Ovary (tissue), 9 donors: ENCODE measurements around the gene CSAD. TPM values are rescaled to one million over a fixed set of nuclear protein-coding genes. Genes with fewer than 3 reads are reported as not detected.
"Not testable (repeated sequence)": the region's sequence is repeated elsewhere in the genome, so short reads cannot be mapped to it uniquely, and the experiment has no call there.

ENCODE experiments used
- DNase-seq, 5 donors: peaks; one replicate each; pipeline ENCODE4 v3.0.0-alpha.2; 2019 to 2020
- H3K27ac ChIP-seq, 2 donors: fragments of 200-600 bp; one replicate each; pipeline versions ENCODE4 v1.5.1 to v1.8.0; 2019 to 2022
- H3K27me3 ChIP-seq: fragments of 200-600 bp; one replicate; pipeline ENCODE4 v1.8.0; 2022
- H3K36me3 ChIP-seq: fragments of 200-600 bp; sonication (generic); one replicate; pipeline ENCODE4 v1.5.1; 2019
- H3K4me1 ChIP-seq: one replicate; pipeline ENCODE4 v1.8.1; 2013; ENCODE audit warnings: mild to moderate bottlenecking, moderate library complexity; ENCODE audit not compliant: insufficient read depth
- H3K4me3 ChIP-seq: fragments of 200-600 bp; sonication (generic); one replicate; pipeline ENCODE4 v1.5.1; 2017
- H3K9me3 ChIP-seq, 2 donors: fragments of 200-600 bp in 1 of 2; sonication (generic) in 1 of 2; one replicate each; pipeline versions ENCODE4 v1.5.1 to v1.8.1; 2013 to 2019; ENCODE audit warnings: mild to moderate bottlenecking in 1 of 2, moderate library complexity in 1 of 2
- EP300 ChIP-seq: sonication (generic); formaldehyde crosslinking; IDR thresholded peaks from one replicate; pipeline ENCODE4 v1.6.1; 2017; ENCODE audit warnings: antibody characterized with exemption
- POLR2A ChIP-seq: fragments of 450-650 bp; IDR thresholded peaks from one replicate; pipeline ENCODE4 v1.6.1; 2017; ENCODE audit warnings: antibody characterized with exemption, mild to moderate bottlenecking, moderate library complexity
- WGBS, 3 donors: extraction: QIAGEN DNeasy Blood & Tissue Kit in 1 of 3; methylation state at CpG; one replicate each; pipeline versions ENCODE4 v1.1.5 to v1.1.7; 2013 to 2017; 5-methylcytosine and 5-hydroxymethylcytosine counted together
- intact Hi-C, 4 donors: fragments of 100-400 bp; cut with DNase I; formaldehyde crosslinking; loops; one replicate each; pipeline versions ENCODE4 v1.11.0 to v1.15.1; 2022 to 2023
- polyA plus RNA-seq, 2 donors: library from polyadenylated mRNA; stranded (reverse); fragments of 200-250 nt in 1 of 2; fragments of 350-450 nt in 1 of 2; fragmentation: Illumina TruSeq in 1 of 2; extraction: RNeasy Lipid Tissue Mini Kit (QIAGEN cat#74804) in 1 of 2; gene quantifications; one replicate each; pipeline ENCODE4 v1.2.3, GENCODE V29; 2013 to 2014
- total RNA-seq, 7 donors: library from RNA; depleted of rRNA in 2 of 7; stranded (reverse); fragments of >200 nt in 2 of 7; fragmentation: NEBNext Ultra II Directional in 3 of 7; extraction: Animal tissue kit (Norgen Biotek cat#: 25700) in 3 of 7; gene quantifications; one replicate each; pipeline versions ENCODE4 v1.1.0 to v1.2.4, GENCODE V29; 2016 to 2023
- TF ChIP-seq, protein P1 (sequence below), 3 donors: fragments of 450-650 bp in 2 of 3; fragments of 200-600 bp in 1 of 3; IDR thresholded peaks; one replicate each; pipeline versions ENCODE4 v1.5.1 to v1.8.0; 2016 to 2022; ENCODE audit warnings: antibody characterized with exemption in 3 of 3, mild to moderate bottlenecking in 1 of 3
- donor health status: DM: no; HTN: no; CAD: no; lungs with moderate emphysema.
- donor health status: DM: no; HTN: no; CAD: no.
- donor health status: Bipolar disorder and iron deficiency.
- donor health status: DM: yes; HTN: yes; CAD: no.
- donor health status: DM: no; HTN: no; CAD: no.
- donor health status: DM: yes; HTN: yes; CAD: no.

CSAD gene
- total and polyA plus RNA-seq, 9 donors = 19.8 to 36.0 (median 28.0) TPM

DNA sequence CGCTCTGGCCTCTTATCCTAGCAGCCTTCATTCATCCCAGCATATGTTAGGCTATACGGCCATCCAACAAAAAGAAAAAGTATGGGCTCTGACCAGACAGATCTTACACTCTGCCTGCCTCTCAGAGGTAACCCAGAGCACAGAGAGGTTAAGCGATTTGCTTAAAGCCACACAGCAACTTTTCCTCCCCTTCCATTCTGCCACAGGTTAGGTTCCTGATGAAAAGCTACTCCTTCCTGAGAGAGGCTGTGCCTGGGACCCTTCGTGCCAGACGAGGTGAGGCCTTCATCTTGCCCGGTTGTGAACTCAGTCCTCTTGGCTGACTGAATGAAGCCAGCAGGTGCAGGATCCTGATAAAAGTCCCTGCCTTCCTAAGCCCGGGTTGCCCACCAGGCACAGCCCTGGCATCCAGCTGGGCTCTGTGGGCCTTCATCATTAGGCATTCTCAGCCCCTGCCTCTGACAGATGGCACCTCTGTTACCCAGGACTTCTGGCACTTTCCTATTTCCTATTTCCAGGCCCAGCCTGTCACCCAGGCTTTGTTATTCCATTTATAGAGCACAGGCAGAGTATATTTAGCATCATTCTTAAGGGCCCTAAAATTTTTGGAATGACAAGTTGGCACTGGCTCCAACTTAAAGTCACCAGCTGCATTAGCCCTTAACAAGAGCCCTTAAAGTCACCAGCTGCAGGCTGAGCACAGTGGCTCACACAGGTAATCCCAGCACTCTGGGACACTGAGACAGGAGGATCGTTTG, 64.7 kb downstream of the CSAD start:
- no peak for DNase-seq
- TF ChIP-seq, protein P1, sequence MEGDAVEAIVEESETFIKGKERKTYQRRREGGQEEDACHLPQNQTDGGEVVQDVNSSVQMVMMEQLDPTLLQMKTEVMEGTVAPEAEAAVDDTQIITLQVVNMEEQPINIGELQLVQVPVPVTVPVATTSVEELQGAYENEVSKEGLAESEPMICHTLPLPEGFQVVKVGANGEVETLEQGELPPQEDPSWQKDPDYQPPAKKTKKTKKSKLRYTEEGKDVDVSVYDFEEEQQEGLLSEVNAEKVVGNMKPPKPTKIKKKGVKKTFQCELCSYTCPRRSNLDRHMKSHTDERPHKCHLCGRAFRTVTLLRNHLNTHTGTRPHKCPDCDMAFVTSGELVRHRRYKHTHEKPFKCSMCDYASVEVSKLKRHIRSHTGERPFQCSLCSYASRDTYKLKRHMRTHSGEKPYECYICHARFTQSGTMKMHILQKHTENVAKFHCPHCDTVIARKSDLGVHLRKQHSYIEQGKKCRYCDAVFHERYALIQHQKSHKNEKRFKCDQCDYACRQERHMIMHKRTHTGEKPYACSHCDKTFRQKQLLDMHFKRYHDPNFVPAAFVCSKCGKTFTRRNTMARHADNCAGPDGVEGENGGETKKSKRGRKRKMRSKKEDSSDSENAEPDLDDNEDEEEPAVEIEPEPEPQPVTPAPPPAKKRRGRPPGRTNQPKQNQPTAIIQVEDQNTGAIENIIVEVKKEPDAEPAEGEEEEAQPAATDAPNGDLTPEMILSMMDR (IDR thresholded peaks at IDR 0.05) = no peak
- TF ChIP-seq EP300 (no peak), POLR2A (no peak)
- intact Hi-C loops = no loop called here
- Histone ChIP-seq H3K27ac (no peak overlapping the region), H3K4me3 (no peak overlapping the region), H3K9me3 (no peaks in the 10 kb centered on the region), H3K36me3 (no peaks in the 10 kb centered on the region), H3K27me3 (no peaks in the 10 kb centered on the region), H3K4me1 (no peaks in the 10 kb centered on the region)
- 84 to 89% (median 89%) methylated on average over 8 of the region's 8 CpGs for WGBS, 3 donors

DNA sequence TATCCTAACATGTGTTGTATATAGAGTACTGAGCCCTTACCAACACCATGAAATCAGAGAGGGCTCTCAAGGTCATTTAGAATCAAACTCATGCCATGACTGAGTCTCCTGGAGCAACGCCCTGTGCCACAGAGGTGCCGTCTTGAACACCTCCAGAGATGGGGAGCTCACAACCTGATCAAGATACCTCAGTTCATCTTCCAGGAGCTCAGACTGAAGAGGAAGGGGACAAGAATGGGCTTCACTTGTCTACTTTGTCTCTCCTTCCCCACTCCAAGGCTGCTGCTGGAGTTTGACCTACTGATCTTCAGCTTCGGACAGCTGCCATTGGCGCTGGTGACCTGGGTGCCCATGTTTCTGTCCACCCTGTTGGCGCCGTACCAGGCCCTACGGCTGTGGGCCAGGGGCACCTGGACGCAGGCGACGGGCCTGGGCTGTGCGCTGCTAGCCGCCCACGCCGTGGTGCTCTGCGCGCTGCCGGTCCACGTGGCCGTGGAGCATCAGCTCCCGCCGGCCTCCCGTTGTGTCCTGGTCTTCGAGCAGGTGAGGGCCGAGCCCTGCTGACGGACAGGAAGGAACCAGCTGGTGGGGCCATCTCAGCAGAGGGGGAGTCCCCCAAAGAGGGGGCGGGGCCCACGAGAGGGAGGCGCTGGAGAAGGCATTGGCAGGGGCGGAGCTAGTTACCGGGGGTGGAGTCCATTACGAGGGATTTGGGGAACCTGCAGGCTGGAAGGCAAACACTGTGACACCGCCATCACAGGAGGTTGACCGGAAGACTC, 65.4 kb downstream of the CSAD start:
- Histone ChIP-seq H3K36me3 (no peaks in the 10 kb centered on the region), H3K4me1 (no peaks in the 10 kb centered on the region), H3K9me3 (no peaks in the 10 kb centered on the region), H3K27me3 (no peaks in the 10 kb centered on the region), H3K27ac (no peak overlapping the region), H3K4me3 (no peak overlapping the region)
- DNase-seq = no peak
- 84 to 88% (median 88%) methylated on average over 33 of the region's 33 CpGs for WGBS, 3 donors
- intact Hi-C loops = no loop called here
- TF ChIP-seq POLR2A = no peak
- TF ChIP-seq, protein P1 (IDR thresholded peaks at IDR 0.05) = no peak
- TF ChIP-seq EP300 = no peak

DNA sequence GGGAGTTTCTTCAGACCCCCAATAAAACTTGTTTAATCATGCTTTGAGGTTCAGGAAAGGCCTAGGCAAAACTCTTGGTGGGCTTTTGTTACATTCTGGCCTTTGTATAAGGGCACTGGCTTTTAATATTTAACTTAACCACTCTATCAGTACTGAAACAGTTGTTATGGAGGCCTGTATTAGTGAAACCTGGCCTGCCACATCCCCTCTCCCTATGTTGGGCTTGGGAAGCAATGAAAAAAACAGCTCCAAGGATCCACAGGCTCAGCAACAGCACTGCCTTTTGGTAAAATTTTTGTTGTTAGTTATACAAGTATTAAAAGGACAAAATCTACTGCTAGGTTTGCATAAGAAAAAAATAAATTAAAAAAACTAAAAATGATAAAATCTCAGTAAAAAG, 66.8 kb downstream of the CSAD start:
- TF ChIP-seq, protein P1 (IDR thresholded peaks at IDR 0.05) = no peak

DNA sequence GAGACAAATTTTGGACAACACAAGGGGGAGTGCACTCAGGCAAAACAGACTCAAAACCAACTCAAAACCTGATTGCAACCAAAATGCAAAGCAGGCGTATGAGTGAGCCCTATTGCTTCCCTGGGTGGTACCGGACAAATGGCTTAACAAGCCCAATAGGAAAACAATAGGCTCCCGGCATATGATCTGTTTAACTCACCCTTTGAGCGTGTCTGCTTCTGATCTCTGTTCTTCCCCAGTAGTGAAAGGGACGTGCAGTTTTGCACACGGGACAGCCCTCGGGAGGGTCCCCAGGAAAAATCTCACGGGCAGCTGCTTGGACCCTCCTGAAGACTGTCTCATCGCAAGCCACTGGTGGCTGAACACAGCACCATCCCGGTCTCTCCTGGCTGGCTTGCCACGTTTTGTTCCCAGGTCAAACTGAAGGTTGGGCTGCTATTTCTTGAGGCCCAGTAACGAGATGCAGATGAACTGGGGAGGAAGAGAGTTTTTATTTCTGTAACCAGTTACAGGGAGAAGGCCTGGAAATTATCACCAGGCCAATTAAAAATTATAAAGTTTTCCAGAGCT, 67.5 kb downstream of the CSAD start:
- intact Hi-C loops = no loop called here

More for the DNA sequence above, 66.8 kb downstream of the CSAD start:
- Histone ChIP-seq H3K4me1 (no peaks in the 10 kb centered on the region), H3K4me3 (no peak overlapping the region), H3K27me3 (no peaks in the 10 kb centered on the region), H3K36me3 (no peaks in the 10 kb centered on the region), H3K27ac (no peak overlapping the region), H3K9me3 (no peaks in the 10 kb centered on the region)
- DNase-seq = no peak
- intact Hi-C loops = no loop called here

DNA sequence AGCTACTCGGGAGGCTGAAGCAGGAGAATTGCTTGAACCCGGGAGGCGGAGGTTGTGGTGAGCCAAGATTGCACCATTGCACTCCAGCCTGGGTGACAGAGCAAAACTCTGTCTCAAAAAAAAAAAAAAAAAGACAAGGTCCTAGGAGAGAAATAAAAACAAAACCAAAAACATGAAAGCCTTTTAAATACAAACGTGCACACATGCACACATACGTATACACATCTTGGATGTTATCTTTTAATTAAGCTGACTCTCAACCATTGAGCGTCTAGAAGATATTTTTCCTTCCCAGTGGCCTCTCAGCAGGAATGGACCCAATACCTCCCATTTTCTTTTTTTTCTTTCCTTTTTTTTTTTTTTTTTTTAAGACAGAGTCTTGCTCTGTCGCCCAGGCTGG, 68.3 kb downstream of the CSAD start:
- intact Hi-C loops, H3K4me3 ChIP-seq, H3K36me3 ChIP-seq, H3K9me3 ChIP-seq, H3K27ac ChIP-seq, DNase-seq, H3K4me1 ChIP-seq, H3K27me3 ChIP-seq: not testable (repeated sequence)
- 87 to 92% (median 88%) methylated on average over 7 of the region's 7 CpGs for WGBS, 3 donors

More for the DNA sequence above, 67.5 kb downstream of the CSAD start:
- Histone ChIP-seq H3K36me3 (no peaks in the 10 kb centered on the region), H3K27me3 (no peaks in the 10 kb centered on the region), H3K4me3 (no peak overlapping the region), H3K9me3 (no peaks in the 10 kb centered on the region), H3K27ac (no peak overlapping the region), H3K4me1 (no peaks in the 10 kb centered on the region)
- no peak for DNase-seq
- 78 to 81% (median 78%) methylated on average over 12 of the region's 12 CpGs for WGBS, 3 donors
- TF ChIP-seq, protein P1 (IDR thresholded peaks at IDR 0.05) = no peak
- TF ChIP-seq EP300 = no peak
- no peak for TF ChIP-seq POLR2A
